T47D (cell line): ENCODE results near the gene PRKACA.

ENCODE experiments used
- DNase-seq, 2 experiments: peaks; one replicate each; pipeline versions ENCODE4 v3.0.0 to v3.0.0-alpha.2; 2011 to 2012; ENCODE audit warnings: low read depth in 1 of 2, low spot score in 1 of 2
- JUND ChIP-seq: IDR thresholded peaks from 2 replicates; pipeline ENCODE4 v1.6.1; 2012; ENCODE audit warnings: low read depth
- in situ Hi-C: cut with HindIII; loops from 2 replicates; pipeline ENCODE4 v1.10.0; 2016; ENCODE audit warnings: low sequenced_read_pairs, low pct_unique_long_range_greater_than_20kb

Gene PRKACA

GRCh38 chr19:14142262-14143190 lies 25.0 kb upstream of the PRKACA start:
- no peak for DNase-seq
- in situ Hi-C loops, result no loop called here
- no peak for TF ChIP-seq JUND

GRCh38 chr19:14141041-14141440 lies 23.5 kb upstream of the PRKACA start:
- DNase-seq, result no peak
- TF ChIP-seq JUND, result no peak
- in situ Hi-C loops, result no loop called here

- peak in 1 of 2 experiments; percentile 87 for DNase-seq
- no peak for TF ChIP-seq JUND
- in situ Hi-C loops, result no loop called here
These were observed 22.4 kb upstream of the PRKACA start for GRCh38 chr19:14139944-14140343.

GRCh38 chr19:14138576-14139265 lies 21.2 kb upstream of the PRKACA start:
- no peak for TF ChIP-seq JUND
- in situ Hi-C loops, result no loop called here
- peak in 1 of 2 experiments; percentile 29 for DNase-seq

GRCh38 chr19:14136509-14137281 lies 19.1 kb upstream of the PRKACA start, which contains the start of gene ASF1B:
Gene ASF1B (minus strand): TSS chr19:14136589. CDS start chr19:14136456, 133 bp downstream.
- in situ Hi-C loops, result no loop called here
- TF ChIP-seq JUND, result no peak
- peak; percentile 92 to 99 for DNase-seq

- no peak for TF ChIP-seq JUND
- in situ Hi-C loops, result no loop called here
- no peak for DNase-seq
These were observed 18.5 kb upstream of the PRKACA start for GRCh38 chr19:14135985-14136508.

GRCh38 chr19:14135355-14135754 lies 17.8 kb upstream of the PRKACA start:
- DNase-seq, result no peak
- no peak for TF ChIP-seq JUND
- in situ Hi-C loops, result no loop called here

- DNase-seq, result no peak
- no peak for TF ChIP-seq JUND
- in situ Hi-C loops, result no loop called here
These were observed 10.5 kb upstream of the PRKACA start for GRCh38 chr19:14127929-14128509.

- in situ Hi-C loops, result no loop called here
- no peak for DNase-seq
- TF ChIP-seq JUND, result no peak
These were observed 9.6 kb upstream of the PRKACA start for GRCh38 chr19:14127176-14127575.

GRCh38 chr19:14122924-14123323 lies 5.4 kb upstream of the PRKACA start:
- no peak for TF ChIP-seq JUND
- no peak for DNase-seq
- in situ Hi-C loops, result no loop called here

GRCh38 chr19:14120497-14120780 lies 2.9 kb upstream of the PRKACA start:
- in situ Hi-C loops, result no loop called here

More at GRCh38 chr19:14120497-14120780, 2.9 kb upstream of the PRKACA start:
- no peak for TF ChIP-seq JUND
- no peak for DNase-seq
